OCI-LY3 (cell line): ENCODE data around the gene DACT2.

Experiments
- CTCF ChIP-seq: fragments of 200-600, 300-600 bp; sonication (generic); IDR thresholded peaks from 2 replicates; pipeline ENCODE4 v1.5.1; 2014; ENCODE audit warnings: antibody characterized with exemption, low read length, low read depth
- EZH2phosphoT487 ChIP-seq: fragments of 200-600 bp; shearing (Covaris generic); IDR thresholded peaks from 2 replicates; pipeline ENCODE4 v1.6.1; 2018; ENCODE audit warnings: antibody characterized with exemption, mixed run types, low read depth

GRCh38 chr6:168332020-168332419, 12.4 kb upstream of the DACT2 start:
- TF ChIP-seq CTCF (no peak), EZH2phosphoT487 (no peak)
